HG03175 (cell line): ENCODE data around the gene MYO15B.

Experiments
- ATAC-seq: cut with Tn5 transposase; IDR thresholded peaks from one replicate; pipeline ENCODE4 v1.9.1; 2021; ENCODE audit warnings: mild to moderate bottlenecking, moderate library complexity; ENCODE audit not compliant: unreplicated experiment

Gene MYO15B

DNA sequence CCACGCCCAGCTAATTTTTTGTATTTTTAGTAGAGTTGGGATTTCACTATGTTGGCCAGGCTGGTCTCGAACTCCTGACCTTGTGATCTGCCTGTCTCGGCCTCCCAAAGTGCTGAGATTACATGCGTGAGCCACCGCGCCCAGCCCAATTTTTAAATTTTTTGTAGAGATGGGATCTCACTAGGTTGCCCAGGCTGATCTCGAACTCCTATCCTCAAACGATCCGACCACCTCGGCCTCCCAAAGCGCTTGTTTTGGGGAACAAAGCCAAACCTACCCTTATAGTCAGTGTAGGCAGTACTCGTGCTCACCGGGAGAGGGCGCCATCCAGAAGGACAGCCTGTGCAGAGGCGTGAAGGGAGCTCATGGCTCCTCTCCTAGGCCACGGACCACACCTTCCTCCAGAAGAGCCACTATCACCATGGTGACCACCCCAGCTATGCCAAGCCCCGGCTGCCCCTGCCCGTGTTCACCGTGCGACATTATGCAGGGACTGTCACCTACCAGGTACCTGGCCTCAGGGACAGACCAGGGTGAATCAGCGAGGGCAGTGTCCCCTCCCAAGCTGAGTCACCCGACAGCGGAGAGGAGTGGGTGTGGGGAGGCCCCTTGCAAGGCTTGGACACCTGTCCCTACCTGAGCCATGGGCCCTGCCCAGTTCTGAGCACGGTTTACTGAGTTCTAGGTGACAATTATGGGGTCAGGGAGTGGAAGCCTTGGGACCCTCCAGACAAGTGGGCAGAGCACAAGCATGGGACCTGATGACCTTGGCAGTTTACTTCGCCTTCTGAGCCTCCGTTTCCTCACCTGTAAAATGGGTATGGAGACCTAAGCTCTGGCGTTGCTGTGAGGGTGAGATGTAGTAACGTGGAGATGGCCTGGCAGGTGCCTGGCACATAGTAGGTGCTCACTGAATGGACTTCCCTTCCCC is 13.7 kb downstream of the MYO15B start:
- no peak for ATAC-seq

DNA sequence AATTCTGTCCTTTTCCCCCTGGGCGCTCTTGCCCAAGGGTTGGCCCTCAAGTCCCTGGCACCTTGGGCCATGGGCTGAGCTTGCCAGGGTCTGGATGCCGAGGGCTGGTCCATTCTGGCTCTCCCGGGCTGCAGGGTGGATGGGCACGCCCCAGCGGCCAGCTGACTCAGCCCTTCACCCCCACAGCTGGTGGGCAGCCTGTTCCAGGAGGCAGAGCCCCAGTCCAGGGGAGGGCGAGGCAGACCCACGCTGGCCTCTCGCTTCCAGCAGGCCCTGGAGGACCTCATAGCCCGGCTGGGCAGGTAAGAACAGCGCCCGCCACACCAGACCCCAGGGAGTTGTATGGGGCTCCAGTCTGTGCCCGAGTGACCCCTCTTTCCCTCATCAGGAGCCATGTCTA is 15.0 kb downstream of the MYO15B start:
- no peak for ATAC-seq

DNA sequence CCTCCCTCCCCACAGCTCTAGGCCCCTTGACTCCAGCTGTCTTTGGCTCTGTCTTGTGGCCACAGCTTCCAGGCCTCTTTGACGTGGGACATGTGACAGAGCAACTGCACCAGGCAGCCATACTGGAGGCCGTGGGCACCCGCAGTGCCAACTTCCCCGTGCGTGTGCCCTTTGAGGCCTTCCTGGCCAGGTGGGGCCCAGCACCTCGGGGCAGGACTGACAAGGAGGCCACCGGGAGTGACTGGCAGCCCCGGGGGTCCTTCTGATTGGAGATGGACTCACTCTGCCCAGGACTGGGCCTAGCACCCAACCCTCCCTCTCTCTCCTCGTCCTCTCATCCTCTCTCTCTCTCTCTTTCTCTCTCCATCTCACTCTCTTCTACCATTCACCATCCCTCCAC is 15.5 kb downstream of the MYO15B start:
- ATAC-seq = no peak

DNA sequence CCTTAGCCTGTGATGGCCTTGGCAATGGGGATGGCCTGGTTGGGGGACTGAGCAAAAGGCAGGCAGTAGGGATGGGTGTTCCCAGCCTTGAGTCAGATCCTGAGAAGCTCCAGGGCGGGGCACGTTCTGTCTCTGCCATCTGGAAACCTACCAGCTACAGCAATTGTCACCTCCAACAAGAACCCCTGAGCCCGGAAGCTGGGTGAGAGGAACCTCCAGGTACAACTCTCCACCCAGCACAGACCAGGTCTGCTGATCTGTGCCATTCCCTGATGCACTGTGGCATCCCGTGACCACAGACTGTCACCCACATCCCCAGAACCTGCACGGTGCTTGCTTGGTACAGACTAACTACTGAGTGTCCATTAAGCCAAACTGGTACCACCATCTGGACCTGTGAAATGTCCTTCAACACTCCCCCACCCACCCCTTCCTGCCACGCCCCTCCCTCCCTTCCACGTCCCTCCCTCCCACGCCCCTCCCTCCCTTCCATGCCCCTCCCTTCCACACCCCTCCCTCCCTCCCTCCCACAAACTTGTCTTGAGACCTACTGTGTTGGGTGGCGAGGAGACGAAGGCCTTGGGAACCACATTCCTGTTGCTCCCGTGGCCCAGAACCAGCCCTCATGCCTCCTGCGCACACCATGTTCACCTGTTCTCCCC is 16.6 kb downstream of the MYO15B start:
- ATAC-seq = no peak

DNA sequence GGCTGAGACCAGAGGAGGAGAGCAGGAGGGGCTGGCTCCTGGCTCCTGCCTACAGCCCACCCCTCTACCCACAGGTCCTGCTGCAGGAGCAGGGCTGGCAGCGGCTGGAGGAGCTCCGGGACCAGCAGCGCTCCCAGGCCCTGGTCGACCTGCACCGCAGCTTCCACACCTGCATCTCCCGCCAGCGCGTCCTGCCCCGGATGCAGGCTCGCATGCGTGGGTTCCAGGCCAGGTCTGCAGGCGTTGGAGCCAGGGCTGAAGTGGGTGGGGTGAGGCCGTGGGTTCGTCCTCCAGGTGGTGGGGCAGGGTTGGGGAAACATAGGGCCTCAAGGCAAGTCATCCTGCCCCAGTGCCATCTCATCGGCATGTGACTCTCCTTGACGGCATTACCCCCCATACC is 18.2 kb downstream of the MYO15B start:
- no peak for ATAC-seq

DNA sequence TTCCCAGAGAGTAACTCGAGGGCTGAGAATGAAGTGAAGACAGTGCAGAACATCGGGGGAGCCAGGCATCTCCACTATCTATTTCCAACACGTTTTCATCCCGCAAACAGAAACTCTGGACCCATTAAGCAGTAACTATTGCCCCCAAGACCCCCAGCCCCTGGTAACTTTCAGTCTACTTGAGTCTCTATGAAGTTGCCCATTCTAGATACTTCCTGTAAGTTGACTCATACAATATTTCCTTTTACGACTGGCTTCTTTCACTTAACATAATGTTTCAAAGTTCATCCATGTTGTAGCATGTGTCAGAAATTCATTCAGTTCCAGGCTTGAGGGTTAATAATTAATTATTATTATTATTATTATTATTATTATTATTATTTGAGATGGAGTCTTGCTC is 19.5 kb downstream of the MYO15B start:
- ATAC-seq = no peak

DNA sequence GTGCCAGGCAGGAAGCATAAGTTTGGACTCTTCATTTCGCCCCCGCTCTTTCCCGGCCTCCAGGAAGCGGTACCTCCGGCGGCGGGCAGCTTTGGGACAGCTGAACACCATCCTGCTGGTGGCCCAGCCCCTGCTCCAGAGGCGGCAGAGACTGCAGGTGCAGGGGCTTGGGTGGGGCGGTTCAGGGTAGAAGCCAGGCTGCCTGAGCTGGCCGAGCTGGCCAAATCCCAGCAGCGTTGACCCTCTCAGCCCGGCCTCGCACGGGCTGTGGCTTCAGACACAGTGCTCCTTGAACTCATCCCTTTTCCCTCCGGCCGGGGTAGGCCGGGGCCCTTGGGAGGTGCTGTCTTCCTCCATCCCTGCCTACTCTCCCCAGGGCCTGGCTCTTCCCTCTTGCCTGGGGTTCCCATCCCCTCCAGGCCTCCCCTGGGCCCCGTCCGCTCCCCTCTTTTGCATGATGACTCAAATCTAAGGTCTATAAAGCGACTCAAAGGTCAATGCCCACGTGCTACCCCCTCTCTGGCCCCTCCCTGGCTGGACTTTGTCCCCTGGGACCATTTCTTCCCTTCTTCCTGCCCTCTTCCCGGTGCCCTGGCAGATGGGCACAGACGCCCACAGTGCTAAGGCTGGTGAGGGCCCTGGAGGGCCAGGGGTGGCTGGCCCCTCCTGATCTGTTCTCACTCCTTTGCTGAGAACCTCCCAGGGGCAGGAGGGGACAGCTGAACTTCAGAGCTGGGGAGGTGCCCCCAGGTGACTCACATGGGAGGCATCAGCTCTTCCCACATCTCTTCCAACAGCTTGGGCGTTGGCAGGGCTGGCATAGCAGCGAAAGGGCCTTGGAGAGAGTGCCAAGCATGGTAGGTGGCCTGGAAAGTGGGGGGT is 22.7 kb downstream of the MYO15B start:
- no peak for ATAC-seq

DNA sequence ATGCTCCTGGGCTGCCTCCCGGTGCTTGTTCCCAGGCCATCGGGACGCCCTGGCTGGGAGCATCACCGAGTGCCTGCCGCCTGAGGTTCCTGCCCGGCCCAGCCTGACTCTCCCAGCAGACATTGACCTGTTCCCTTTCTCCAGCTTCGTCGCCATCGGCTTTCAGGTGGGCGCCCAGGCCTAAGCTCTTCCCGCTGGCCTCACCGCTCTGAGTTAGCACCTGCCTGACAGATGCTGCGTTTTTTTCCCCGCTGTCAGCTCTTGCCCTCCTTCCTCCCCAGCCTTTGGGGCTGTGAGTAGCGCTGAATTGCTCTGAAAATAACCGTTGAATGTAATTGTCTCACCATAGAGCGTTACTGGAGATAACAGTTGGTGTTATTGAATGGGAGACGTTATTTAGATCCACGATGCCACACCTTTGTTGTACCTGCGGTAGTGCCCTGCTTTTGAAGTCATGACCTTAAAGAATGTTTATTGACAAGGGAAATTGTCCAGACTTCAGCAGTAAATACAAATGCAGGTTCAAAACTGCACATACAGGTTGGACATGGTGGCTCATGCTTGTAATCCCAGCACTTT is 24.3 kb downstream of the MYO15B start:
- no peak for ATAC-seq

DNA sequence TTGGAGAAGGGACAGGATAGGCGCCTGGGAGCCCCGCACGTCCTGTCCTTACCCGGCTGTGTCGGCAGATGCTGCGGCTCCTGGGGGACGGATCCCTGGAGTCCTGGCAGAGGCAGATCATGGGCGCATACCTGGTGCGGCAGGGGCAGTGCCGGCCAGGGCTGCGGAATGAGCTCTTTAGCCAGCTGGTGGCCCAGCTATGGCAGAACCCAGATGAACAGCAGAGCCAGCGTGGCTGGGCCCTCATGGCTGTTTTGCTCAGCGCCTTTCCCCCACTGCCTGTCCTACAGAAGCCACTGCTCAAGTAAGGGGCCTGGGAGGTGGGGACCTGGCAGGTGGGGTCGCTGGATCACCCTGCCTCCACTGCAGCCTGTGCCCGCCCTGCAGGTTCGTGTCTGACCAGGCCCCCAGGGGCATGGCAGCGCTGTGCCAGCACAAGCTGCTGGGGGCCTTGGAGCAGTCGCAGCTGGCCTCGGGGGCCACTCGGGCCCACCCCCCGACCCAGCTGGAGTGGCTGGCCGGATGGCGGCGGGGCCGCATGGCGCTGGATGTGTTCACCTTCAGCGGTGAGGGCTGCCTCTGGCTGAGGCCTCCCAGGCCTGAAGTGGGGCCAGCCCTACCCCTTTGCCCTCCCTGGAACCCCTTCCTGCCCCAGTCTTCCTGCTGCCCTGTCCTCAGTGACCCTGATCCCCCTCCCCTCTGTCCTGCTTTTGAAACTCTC is 25.5 kb downstream of the MYO15B start:
- no peak for ATAC-seq

DNA sequence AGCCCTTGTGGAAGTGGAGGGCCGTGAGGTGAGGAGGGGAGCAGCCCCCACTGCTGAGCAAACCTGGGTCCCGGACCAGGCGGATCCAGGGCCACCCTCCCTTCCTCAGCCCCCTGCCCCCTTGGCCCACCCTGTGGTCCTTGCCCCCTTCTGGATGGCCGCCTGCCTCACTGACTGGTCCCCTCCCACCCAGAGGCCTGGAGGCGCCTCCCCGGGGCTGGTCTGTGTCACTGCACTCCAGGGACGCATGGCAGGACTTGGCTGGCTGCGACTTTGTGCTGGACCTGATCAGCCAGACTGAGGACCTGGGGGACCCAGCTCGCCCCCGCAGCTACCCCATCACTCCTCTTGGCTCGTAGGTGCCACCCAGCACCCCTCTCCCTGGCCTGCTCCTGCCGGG is 26.4 kb downstream of the MYO15B start:
- no peak for ATAC-seq

DNA sequence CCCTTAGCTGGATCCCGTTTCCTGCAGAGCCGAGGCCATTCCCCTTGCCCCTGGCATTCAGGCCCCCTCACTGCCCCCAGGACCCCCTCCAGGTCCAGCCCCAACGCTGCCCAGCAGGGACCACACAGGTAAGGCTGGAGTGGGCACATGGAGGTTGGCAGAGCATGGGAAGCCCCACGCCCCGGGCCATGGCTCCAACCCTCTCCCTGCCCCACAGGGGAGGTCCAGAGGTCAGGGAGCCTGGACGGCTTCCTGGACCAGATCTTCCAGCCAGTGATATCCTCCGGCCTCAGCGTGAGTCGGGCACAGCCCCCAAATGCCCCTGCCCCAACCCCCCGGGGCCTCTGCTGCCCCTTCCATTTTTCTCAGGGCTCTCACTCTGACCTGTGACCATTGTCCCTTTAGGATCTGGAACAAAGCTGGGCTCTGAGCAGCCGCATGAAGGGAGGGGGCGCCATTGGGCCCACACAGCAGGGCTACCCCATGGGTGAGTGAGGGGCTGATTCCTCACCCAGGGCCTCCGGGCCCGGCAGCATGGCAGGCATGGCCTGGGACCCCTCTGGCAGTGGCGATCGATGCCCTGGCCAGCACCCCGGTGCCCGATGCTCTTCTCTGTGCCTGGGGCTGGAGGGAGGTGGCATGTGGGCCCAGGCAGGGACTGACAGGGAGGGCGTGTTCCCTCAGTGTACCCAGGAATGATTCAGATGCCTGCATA is 27.1 kb downstream of the MYO15B start:
- no peak for ATAC-seq

DNA sequence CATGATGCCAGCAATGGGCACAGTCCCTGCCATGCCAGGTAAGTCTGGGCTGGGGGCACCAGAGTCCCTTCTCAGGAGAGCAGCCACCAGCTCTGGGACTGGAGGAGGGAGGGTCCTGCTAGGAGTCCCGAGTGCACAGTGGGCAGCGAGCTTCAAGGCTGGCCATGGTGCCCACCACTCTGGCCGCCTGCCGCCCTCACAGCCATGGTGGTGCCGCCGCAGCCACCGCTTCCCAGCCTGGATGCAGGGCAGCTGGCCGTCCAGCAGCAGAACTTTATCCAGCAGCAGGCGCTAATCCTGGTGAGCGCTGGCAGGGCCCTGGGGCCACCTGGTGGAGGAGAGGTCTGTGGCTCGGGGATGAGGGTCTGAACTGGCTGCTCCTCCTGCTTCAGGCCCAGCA is 27.7 kb downstream of the MYO15B start:
- no peak for ATAC-seq

DNA sequence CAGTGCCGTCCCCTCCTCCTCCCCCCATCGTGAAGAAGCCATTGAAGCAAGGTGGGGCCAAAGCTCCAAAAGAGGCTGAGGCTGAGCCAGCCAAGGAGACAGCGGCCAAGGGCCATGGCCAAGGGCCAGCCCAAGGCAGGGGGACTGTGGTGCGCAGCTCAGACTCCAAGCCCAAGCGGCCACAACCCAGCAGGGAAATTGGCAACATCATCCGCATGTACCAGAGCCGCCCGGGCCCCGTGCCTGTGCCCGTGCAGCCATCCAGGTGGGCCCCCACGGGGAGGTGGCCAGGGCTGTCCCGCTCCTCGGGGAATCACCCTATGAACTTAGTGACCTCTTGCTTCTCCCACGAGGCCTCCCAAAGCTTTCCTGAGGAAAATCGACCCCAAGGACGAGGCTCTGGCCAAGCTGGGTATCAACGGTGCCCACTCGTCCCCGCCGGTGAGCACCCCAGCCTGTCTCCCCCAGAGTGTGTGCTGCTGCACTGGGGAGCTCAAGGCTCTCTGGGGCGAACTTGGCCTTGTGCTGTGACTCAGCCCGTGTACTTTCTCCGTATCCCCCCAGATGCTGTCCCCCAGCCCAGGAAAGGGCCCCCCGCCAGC is 29.0 kb downstream of the MYO15B start:
- no peak for ATAC-seq

DNA sequence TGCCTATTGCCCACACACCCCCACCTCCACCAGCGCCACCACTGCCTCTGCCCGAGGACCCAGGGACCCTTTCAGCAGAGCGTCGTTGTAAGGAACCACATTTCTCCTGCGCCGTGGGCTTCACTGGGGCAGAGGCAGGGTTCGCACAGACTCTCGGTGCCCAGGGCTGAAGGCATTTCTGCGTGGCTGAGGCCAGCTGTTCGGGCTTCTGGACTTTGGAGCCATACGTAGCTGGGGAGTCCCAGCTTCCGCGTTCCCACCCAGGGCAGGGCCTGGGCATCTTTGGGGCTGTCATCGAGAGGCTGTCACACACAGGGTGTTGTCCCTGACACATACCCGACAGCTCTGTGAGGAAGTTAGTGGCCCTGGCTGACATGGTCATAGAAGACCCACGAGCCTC is 29.6 kb downstream of the MYO15B start:
- ATAC-seq = no peak

DNA sequence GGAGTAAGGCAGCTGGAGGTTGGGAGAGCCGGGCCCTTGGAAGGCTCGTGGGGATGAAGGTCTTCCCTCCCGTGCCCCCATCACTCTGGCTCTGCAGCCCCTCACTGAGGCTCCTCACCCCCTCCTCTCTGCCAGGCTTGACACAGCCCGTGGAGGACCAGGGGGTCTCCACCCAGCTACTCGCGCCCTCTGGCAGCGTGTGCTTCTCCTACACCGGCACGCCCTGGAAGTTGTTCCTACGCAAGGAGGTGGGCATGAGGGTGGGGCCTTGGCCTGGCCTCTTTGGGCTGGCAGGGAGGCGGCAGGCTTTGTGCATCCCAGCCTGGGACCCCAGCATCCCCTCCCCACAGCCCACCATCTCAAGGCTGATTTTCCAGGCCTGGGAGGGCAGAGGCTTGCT is 30.1 kb downstream of the MYO15B start:
- ATAC-seq = no peak

DNA sequence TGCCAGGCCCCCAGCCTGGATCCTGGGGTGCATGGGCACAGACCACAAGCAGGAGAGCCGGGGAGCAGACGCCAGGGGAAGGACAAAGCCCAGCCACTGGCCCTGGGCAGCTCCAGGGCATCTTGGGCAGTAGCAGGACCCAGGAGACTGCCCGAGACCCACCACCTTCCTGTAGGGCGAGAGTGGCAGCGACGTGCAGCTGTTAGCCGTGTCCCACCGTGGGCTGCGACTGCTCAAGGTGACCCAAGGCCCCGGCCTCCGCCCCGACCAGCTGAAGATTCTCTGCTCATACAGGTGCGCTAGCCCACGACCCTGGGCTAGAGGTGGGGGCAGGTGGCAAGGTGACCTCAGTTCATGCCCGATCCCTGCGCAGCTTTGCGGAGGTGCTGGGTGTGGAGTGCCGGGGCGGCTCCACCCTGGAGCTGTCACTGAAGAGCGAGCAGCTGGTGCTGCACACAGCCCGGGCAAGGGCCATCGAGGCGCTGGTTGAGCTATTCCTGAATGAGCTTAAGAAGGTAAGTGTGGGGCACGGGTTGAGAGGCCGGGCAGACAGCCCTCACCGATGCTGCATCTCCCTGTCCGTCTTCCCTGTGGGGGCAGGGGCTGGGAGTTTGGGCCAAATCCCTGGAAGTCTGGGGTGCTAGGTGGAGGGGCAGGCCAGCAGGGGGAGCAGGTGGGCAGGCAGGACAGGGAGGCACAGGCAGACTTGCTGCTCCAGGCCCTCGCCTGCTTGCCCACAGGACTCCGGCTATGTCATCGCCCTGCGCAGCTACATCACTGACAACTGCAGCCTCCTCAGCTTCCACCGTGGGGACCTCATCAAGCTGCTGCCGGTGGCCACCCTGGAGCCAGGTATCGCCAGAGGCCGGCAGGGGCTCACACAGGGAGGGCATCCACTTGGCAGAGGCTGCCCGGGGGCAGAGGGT is 32.2 kb downstream of the MYO15B start:
- ATAC-seq = no peak

DNA sequence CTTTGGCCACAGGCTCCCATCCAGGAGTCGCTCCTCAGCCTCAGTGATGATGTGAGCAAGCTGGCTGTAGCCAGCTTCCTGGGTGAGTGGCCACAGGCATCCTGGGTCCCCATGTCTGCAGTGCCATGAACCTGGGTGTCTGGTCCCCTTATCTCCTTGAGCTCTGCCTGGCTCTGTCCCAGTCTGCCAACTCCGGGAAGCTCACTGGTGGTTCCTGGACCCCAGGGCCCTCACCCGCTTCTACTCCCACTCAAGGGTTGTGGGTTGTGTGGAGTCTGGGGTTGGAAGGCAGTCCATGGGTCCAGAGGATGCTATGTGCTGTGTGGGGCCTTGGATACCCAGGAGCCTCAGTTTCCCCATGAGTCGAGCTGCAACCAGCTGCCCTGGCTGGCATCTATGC is 33.9 kb downstream of the MYO15B start:
- no peak for ATAC-seq

DNA sequence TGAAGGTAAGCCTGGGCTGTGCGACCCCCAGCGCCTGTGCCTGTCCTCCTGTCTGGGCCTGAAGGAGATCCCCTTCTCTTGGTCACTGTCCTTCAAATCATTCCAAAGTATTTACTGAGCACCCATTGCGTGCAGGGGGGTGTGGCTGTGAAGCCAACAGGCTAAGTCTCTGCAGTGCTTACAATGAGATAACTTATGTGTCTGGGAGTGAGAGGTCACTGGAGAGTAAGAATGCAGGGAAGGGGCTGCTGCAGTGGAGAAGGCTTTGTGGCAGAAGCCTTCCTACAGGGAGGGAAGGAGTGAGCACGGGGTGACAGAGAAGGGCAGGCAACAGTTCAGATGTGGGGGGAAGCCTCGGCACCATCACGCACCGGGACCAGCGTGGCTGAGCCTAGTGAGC is 34.5 kb downstream of the MYO15B start:
- ATAC-seq = no peak
